Measurements from ENCODE around the gene DOCK3.
"Not testable (repeated sequence)": the region's sequence is repeated elsewhere in the genome, so short reads cannot be mapped to it uniquely, and the experiment has no call there.

The DOCK3 gene

GRCh38 chr3:51082363-51082762, 407.6 kb downstream of the DOCK3 start:
- no peak for DNase-seq
- H3K9me3 ChIP-seq: no peaks in the 10 kb centered on the region
- no peak for TF ChIP-seq CTCF (IDR thresholded peaks at IDR 0.05; ENCODE audit: low read depth, low read length)
- no peak overlapping the region for H3K4me3 ChIP-seq (ENCODE audit: low read depth, low read length)
- H3K4me1 ChIP-seq: no peaks in the 10 kb centered on the region
- no peaks in the 10 kb centered on the region for H3K27me3 ChIP-seq
- H3K36me3 ChIP-seq: no peaks in the 10 kb centered on the region

- H3K27me3 ChIP-seq: no peaks in the 10 kb centered on the region
- no peak for DNase-seq
- no peaks in the 10 kb centered on the region for H3K9me3 ChIP-seq
- TF ChIP-seq CTCF (IDR thresholded peaks at IDR 0.05; ENCODE audit: low read depth, low read length): no peak
- H3K36me3 ChIP-seq: no peaks in the 10 kb centered on the region
- H3K4me1 ChIP-seq: no peaks in the 10 kb centered on the region
- no peak overlapping the region for H3K4me3 ChIP-seq (ENCODE audit: low read depth, low read length)
Observed at GRCh38 chr3:51083490-51083889, 408.8 kb downstream of the DOCK3 start.

- H3K4me3 ChIP-seq (ENCODE audit: low read depth, low read length); H3K4me1 ChIP-seq; DNase-seq; H3K36me3 ChIP-seq; H3K9me3 ChIP-seq; H3K27me3 ChIP-seq: not testable (repeated sequence)
Observed at GRCh38 chr3:51092141-51092540, 417.4 kb downstream of the DOCK3 start.

GRCh38 chr3:51094838-51095237, 420.1 kb downstream of the DOCK3 start:
- H3K27me3 ChIP-seq; H3K4me1 ChIP-seq; H3K9me3 ChIP-seq; H3K36me3 ChIP-seq; DNase-seq; H3K4me3 ChIP-seq (ENCODE audit: low read depth, low read length): not testable (repeated sequence)

- H3K36me3 ChIP-seq: no peaks in the 10 kb centered on the region
- no peaks in the 10 kb centered on the region for H3K4me1 ChIP-seq
- peak; percentile 64 for TF ChIP-seq CTCF (IDR thresholded peaks at IDR 0.05; ENCODE audit: low read depth, low read length)
- H3K9me3 ChIP-seq: no peaks in the 10 kb centered on the region
- H3K4me3 ChIP-seq (ENCODE audit: low read depth, low read length): no peak overlapping the region
- DNase-seq: peak; percentile 24
- H3K27me3 ChIP-seq: no peaks in the 10 kb centered on the region
Observed at GRCh38 chr3:51099794-51100535, 425.2 kb downstream of the DOCK3 start.

GRCh38 chr3:51100536-51100851, 425.8 kb downstream of the DOCK3 start:
- no peak overlapping the region for H3K4me3 ChIP-seq (ENCODE audit: low read depth, low read length)
- no peaks in the 10 kb centered on the region for H3K27me3 ChIP-seq
- no peaks in the 10 kb centered on the region for H3K9me3 ChIP-seq
- no peak for TF ChIP-seq CTCF (IDR thresholded peaks at IDR 0.05; ENCODE audit: low read depth, low read length)
- no peaks in the 10 kb centered on the region for H3K36me3 ChIP-seq
- H3K4me1 ChIP-seq: no peaks in the 10 kb centered on the region
- no peak for DNase-seq

- Histone ChIP-seq H3K36me3 (no peaks in the 10 kb centered on the region), H3K4me1 (no peaks in the 10 kb centered on the region), H3K27me3 (no peaks in the 10 kb centered on the region), H3K9me3 (no peaks in the 10 kb centered on the region), H3K4me3 (ENCODE audit: low read depth, low read length) (no peak overlapping the region)
- DNase-seq: no peak
- TF ChIP-seq CTCF (IDR thresholded peaks at IDR 0.05; ENCODE audit: low read depth, low read length): no peak
Observed at GRCh38 chr3:51102396-51102795, 427.7 kb downstream of the DOCK3 start.
